Measurements from ENCODE around the gene AUTS2. TPM values are rescaled to one million over a fixed set of nuclear protein-coding genes. Genes with fewer than 3 reads are reported as not detected.

AUTS2 gene
- total and polyA plus RNA-seq, 9 of the 15 experiments (the other 6 are each of a cell fraction or from before 2014, with no cell fraction given), result 0.58 TPM; not detected in 8

- TF ChIP-seq CEBPZ (IDR thresholded peaks at IDR 0.05; ENCODE audit: borderline replicate concordance, low read depth, low read length) (no peak), YY1 (IDR thresholded peaks at IDR 0.05; ENCODE audit: borderline replicate concordance in 1 of 3, control insufficient read depth in 1 of 3, extremely low read depth in 1 of 3, insufficient read depth in 3 of 3, insufficient read length in 1 of 3, insufficient replicate concordance in 2 of 3, low read depth in 1 of 3, low read length in 2 of 3) (no peak)
Measured at GRCh38 chr7:70060298-70061068, 462.2 kb downstream of the AUTS2 start (continued).

DNA sequence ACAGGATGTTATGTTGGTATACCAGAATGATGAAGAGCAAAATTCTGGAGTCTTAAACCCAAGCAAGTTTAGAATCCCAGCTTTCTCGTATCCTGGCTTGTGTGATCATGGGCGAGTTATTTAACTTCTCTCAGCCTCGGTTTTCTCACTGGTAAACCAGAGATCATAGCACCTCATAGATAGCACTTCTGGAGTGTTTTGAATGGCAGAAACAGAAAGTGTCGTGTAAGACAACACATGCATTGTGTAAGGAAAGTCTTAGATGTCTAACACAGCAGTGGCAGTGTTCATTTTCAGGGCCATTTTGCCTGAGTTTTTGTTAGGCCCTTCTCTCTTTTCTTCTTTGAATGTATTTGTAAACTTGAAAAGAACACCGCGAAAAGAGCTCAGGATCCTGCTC lies 465.1 kb downstream of the AUTS2 start:
- H3K9ac ChIP-seq (ENCODE audit: insufficient read depth in 1 of 2, low read depth in 2 of 2, low read length in 2 of 2), result no peak overlapping the region
- FAIRE-seq, result peak; percentile 26
- no peaks in the 10 kb centered on the region for H3K9me1 ChIP-seq (ENCODE audit: control insufficient read depth, insufficient read depth, low read length)
- no peaks in the 10 kb centered on the region for H3K9me3 ChIP-seq (replicated peaks; ENCODE audit: control insufficient read depth, insufficient read depth, low read depth, low read length)
- H3K79me2 ChIP-seq (ENCODE audit: control insufficient read depth, insufficient read depth, low read length), result no peaks in the 10 kb centered on the region
- TF ChIP-seq ZNF124 (CRISPR knock-in tag; IDR thresholded peaks at IDR 0.05) (no peak), U2AF1 (optimal IDR thresholded peaks at IDR 0.05; ENCODE audit: low read depth, low read length) (no peak), TAF15 (IDR thresholded peaks at IDR 0.05; ENCODE audit: low read depth, low read length) (no peak), BHLHE40 (IDR thresholded peaks at IDR 0.05; ENCODE audit: low read length) (no peak), ZBTB7A (IDR thresholded peaks at IDR 0.05; ENCODE audit: borderline replicate concordance, control insufficient read depth, low read depth, low read length) (no peak), DPF2 (IDR thresholded peaks at IDR 0.05) (no peak), HMG20B (CRISPR knock-in tag; IDR thresholded peaks at IDR 0.05) (no peak), PHF21A (IDR thresholded peaks at IDR 0.05; ENCODE audit: borderline replicate concordance, low read depth) (no peak), GATAD2B (IDR thresholded peaks at IDR 0.05; ENCODE audit: borderline replicate concordance) (no peak), FOXM1 (IDR thresholded peaks at IDR 0.05; ENCODE audit: low read depth) (no peak), FOXM1 (CRISPR knock-in tag; IDR thresholded peaks at IDR 0.05; ENCODE audit: low read depth) (no peak), SNIP1 (IDR thresholded peaks at IDR 0.05; ENCODE audit: low read depth) (no peak), CHCHD3 (CRISPR knock-in tag; IDR thresholded peaks at IDR 0.05) (no peak)
- BruUV-seq (replicated peaks), result no TSS peak
- no peaks in the 10 kb centered on the region for H3K27me3 ChIP-seq (ENCODE audit: control insufficient read depth in 2 of 2, insufficient read depth in 2 of 2, low read length in 2 of 2)
- in situ Hi-C loops (cut with MboI), result no loop called here
- H2AFZ ChIP-seq (ENCODE audit: low read depth, low read length), result no peak overlapping the region
- no peak overlapping the region for H3K4me3 ChIP-seq
- ChIA-PET POLR2A (interaction anchor here (2.5 kb wide), 1 partner anchor 11 kb away, joined by 5 read pairs; no protein-coding TSS in a partner anchor), CTCF (ENCODE audit: low intra/inter-chr PET ratio) (no interaction called here)
- DNase-seq (ENCODE audit: extremely low read depth in 1 of 4, low spot score in 3 of 4), result no peak
- no peaks in the 10 kb centered on the region for H4K20me1 ChIP-seq (replicated peaks; ENCODE audit: control insufficient read depth, insufficient read depth, low read length)
- H3K36me3 ChIP-seq (ENCODE audit: control insufficient read depth, insufficient read depth, low read length), result no peaks in the 10 kb centered on the region
- WGBS (ENCODE audit: insufficient coverage, low coverage, missing lambda C conversion rate), result 0% methylated on average over 6 of the region's 6 CpGs
- intact Hi-C loops (cut with micrococcal nuclease), result no loop called here
- ATAC-seq, result no peak
- H3K4me1 ChIP-seq (replicated peaks in 1 of 2; ENCODE audit: control insufficient read depth in 2 of 2, insufficient read depth in 2 of 2, low read length in 2 of 2), result no peaks in the 10 kb centered on the region
- no peak overlapping the region for H3K27ac ChIP-seq (ENCODE audit: extremely low read depth, low read depth, low read length)
- no peak overlapping the region for H3K4me2 ChIP-seq (ENCODE audit: insufficient read depth, low read length)
